Measurements from ENCODE around the gene RFPL3.

The RFPL3 gene

GRCh38 chr22:32336771-32337424, 20.8 kb upstream of the RFPL3 start:
- no peak for TF ChIP-seq REST (IDR thresholded peaks at IDR 0.05; ENCODE audit: insufficient read depth in 1 of 2, low read depth in 2 of 2, low read length in 2 of 2)
- no peak for TF ChIP-seq FOXP2 (optimal IDR thresholded peaks at IDR 0.05; ENCODE audit: borderline replicate concordance, extremely low read depth, extremely low read length, insufficient read depth)
- TF ChIP-seq POLR2AphosphoS5 (IDR thresholded peaks at IDR 0.05; ENCODE audit: low read depth, low read length) = no peak
- no peak for TF ChIP-seq SIN3A (IDR thresholded peaks at IDR 0.05; ENCODE audit: borderline replicate concordance, insufficient read depth, low read length)
- TF ChIP-seq TAF1 (IDR thresholded peaks at IDR 0.05; ENCODE audit: borderline replicate concordance, insufficient read depth, low read length) = no peak

- TF ChIP-seq POLR2AphosphoS5 (IDR thresholded peaks at IDR 0.05; ENCODE audit: low read depth, low read length) = no peak
- TF ChIP-seq TAF1 (IDR thresholded peaks at IDR 0.05; ENCODE audit: borderline replicate concordance, insufficient read depth, low read length) = no peak
- TF ChIP-seq SIN3A (IDR thresholded peaks at IDR 0.05; ENCODE audit: borderline replicate concordance, insufficient read depth, low read length) = no peak
- TF ChIP-seq FOXP2 (optimal IDR thresholded peaks at IDR 0.05; ENCODE audit: borderline replicate concordance, extremely low read depth, extremely low read length, insufficient read depth) = no peak
- TF ChIP-seq REST (IDR thresholded peaks at IDR 0.05; ENCODE audit: insufficient read depth in 1 of 2, low read depth in 2 of 2, low read length in 2 of 2) = no peak
Measured at GRCh38 chr22:32338757-32339156, 18.9 kb upstream of the RFPL3 start.

- TF ChIP-seq FOXP2 (optimal IDR thresholded peaks at IDR 0.05; ENCODE audit: borderline replicate concordance, extremely low read depth, extremely low read length, insufficient read depth) = no peak
- no peak for TF ChIP-seq REST (IDR thresholded peaks at IDR 0.05; ENCODE audit: insufficient read depth in 1 of 2, low read depth in 2 of 2, low read length in 2 of 2)
- no peak for TF ChIP-seq TAF1 (IDR thresholded peaks at IDR 0.05; ENCODE audit: borderline replicate concordance, insufficient read depth, low read length)
- no peak for TF ChIP-seq POLR2AphosphoS5 (IDR thresholded peaks at IDR 0.05; ENCODE audit: low read depth, low read length)
- TF ChIP-seq SIN3A (IDR thresholded peaks at IDR 0.05; ENCODE audit: borderline replicate concordance, insufficient read depth, low read length) = no peak
Measured at GRCh38 chr22:32339190-32340012, 18.3 kb upstream of the RFPL3 start.

GRCh38 chr22:32340411-32340810, 17.3 kb upstream of the RFPL3 start:
- TF ChIP-seq FOXP2 (optimal IDR thresholded peaks at IDR 0.05; ENCODE audit: borderline replicate concordance, extremely low read depth, extremely low read length, insufficient read depth) (no peak), SIN3A (IDR thresholded peaks at IDR 0.05; ENCODE audit: borderline replicate concordance, insufficient read depth, low read length) (no peak), POLR2AphosphoS5 (IDR thresholded peaks at IDR 0.05; ENCODE audit: low read depth, low read length) (no peak), REST (IDR thresholded peaks at IDR 0.05; ENCODE audit: insufficient read depth in 1 of 2, low read depth in 2 of 2, low read length in 2 of 2) (no peak)

Data from PFSK-1 (cell line).